Measurements from ENCODE around the gene SNRPB.

- TF ChIP-seq CTCF (conservative IDR thresholded peaks at IDR 0.05): no peak
- no peak for TF ChIP-seq EZH2 (IDR thresholded peaks at IDR 0.05; ENCODE audit: low read depth)
Observed at GRCh38 chr20:2449386-2449785, 21.2 kb downstream of the SNRPB start.
